Fibroblast of lung (primary cell): ENCODE data around the gene CFAP46. TPM values are rescaled to one million over a fixed set of nuclear protein-coding genes. Genes with fewer than 3 reads are reported as not detected.
A peak's percentile ranks its signal among the peaks of the same experiment; 100 is the strongest.
"Not testable (repeated sequence)": the region's sequence is repeated elsewhere in the genome, so short reads cannot be mapped to it uniquely, and the experiment has no call there.

Experiments
- DNase-seq, 2 donors: peaks; one replicate each; pipeline versions ENCODE4 v3.0.0 to v3.0.0-alpha.2; 2010; ENCODE audit warnings: low read depth in 2 of 2
- H2AFZ ChIP-seq: 2 replicates; pipeline ENCODE4 v1.5.1; 2012; ENCODE audit warnings: low read length, control low read depth, inconsistent platforms
- H3K27ac ChIP-seq: 2 replicates; pipeline ENCODE4 v1.5.1; 2011; ENCODE audit warnings: low read length, control low read depth; ENCODE audit not compliant: insufficient read depth
- H3K27me3 ChIP-seq: 2 replicates; pipeline ENCODE4 v1.5.1; 2011; ENCODE audit warnings: mild to moderate bottlenecking, low read length; ENCODE audit not compliant: control insufficient read depth, insufficient read depth
- H3K36me3 ChIP-seq: 2 replicates; pipeline ENCODE4 v1.5.1; 2011; ENCODE audit warnings: low read length; ENCODE audit not compliant: control insufficient read depth, insufficient read depth
- H3K4me1 ChIP-seq: 2 replicates; pipeline ENCODE4 v1.5.1; 2011; ENCODE audit warnings: low read length; ENCODE audit not compliant: control insufficient read depth, insufficient read depth; ENCODE audit errors: extremely low read depth
- H3K4me2 ChIP-seq: 2 replicates; pipeline ENCODE4 v1.5.1; 2011; ENCODE audit warnings: low read length, control low read depth; ENCODE audit not compliant: insufficient read depth; ENCODE audit errors: extremely low read depth
- H3K4me3 ChIP-seq, 4 experiments: fragments of 200-600 bp in 1 of 4; sonication (generic) in 1 of 4; replicated peaks in 1 of 4; 2 replicates each; pipeline ENCODE4 v1.5.1; 2011 to 2016; ENCODE audit warnings: low read length in 4 of 4, low read depth in 3 of 4, mild to moderate bottlenecking in 3 of 4, control low read depth in 2 of 4, inconsistent platforms in 1 of 4, mixed read lengths in 1 of 4; ENCODE audit not compliant: insufficient read depth in 1 of 4; ENCODE audit errors: control extremely low read depth in 1 of 4
- H3K79me2 ChIP-seq: 2 replicates; pipeline ENCODE4 v1.5.1; 2012; ENCODE audit warnings: mild to moderate bottlenecking, low read length, inconsistent platforms; ENCODE audit not compliant: control insufficient read depth, insufficient read depth
- H3K9ac ChIP-seq: 2 replicates; pipeline ENCODE4 v1.5.1; 2011; ENCODE audit warnings: mild to moderate bottlenecking, low read length, control low read depth; ENCODE audit not compliant: insufficient read depth
- H3K9me3 ChIP-seq: 2 replicates; pipeline ENCODE4 v1.5.1; 2012; ENCODE audit warnings: low read depth, low read length; ENCODE audit not compliant: control insufficient read depth, insufficient read depth
- H4K20me1 ChIP-seq: 2 replicates; pipeline ENCODE4 v1.5.1; 2011; ENCODE audit warnings: low read length; ENCODE audit not compliant: control insufficient read depth, insufficient read depth; ENCODE audit errors: extremely low read depth
- CTCF ChIP-seq, 2 donors: IDR thresholded peaks in 1 of 2; conservative IDR thresholded peaks in 1 of 2; 1 replicate in 1 of 2; 2 replicates in 1 of 2; pipeline ENCODE4 v1.5.1; 2011 to 2012; ENCODE audit warnings: low read length in 2 of 2, control low read depth in 1 of 2, inconsistent platforms in 1 of 2, low read depth in 1 of 2, mild to moderate bottlenecking in 1 of 2
- EZH2 ChIP-seq: IDR thresholded peaks from 2 replicates; pipeline ENCODE4 v1.5.1; 2012; ENCODE audit warnings: low read length, control low read depth, mild to moderate bottlenecking; ENCODE audit errors: missing control alignments
- polyA plus RNA-seq, 2 donors: library from polyadenylated mRNA; depleted of rRNA in 1 of 2; stranded (reverse) in 1 of 2; unstranded in 1 of 2; fragments of >200 nt; gene quantifications; 2 replicates each; pipeline ENCODE4 v1.2.1, GENCODE V29; 2011 to 2012; ENCODE audit warnings: missing spikeins in 1 of 2
- total RNA-seq: library from RNA; depleted of rRNA; stranded (reverse); fragments of >200 nt; gene quantifications from 2 replicates; pipeline ENCODE4 v1.2.1, GENCODE V29; 2014

CFAP46 gene
- total and polyA plus RNA-seq, 2 donors (not counting 1 experiment from before 2014, with no cell fraction given) = 0.25 to 0.66 TPM

GRCh38 chr10:132774902-132775863, 167.2 kb downstream of the CFAP46 start:
- Histone ChIP-seq H3K27ac (no peak overlapping the region), H3K4me1 (no peaks in the 10 kb centered on the region), H3K4me3 (no peak overlapping the region), H3K9ac (no peak overlapping the region), H3K4me2 (no peak overlapping the region), H4K20me1 (no peaks in the 10 kb centered on the region), H2AFZ (no peak overlapping the region), H3K27me3 (no peaks in the 10 kb centered on the region), H3K36me3 (no peaks in the 10 kb centered on the region), H3K79me2 (no peaks in the 10 kb centered on the region), H3K9me3 (no peaks in the 10 kb centered on the region)
- DNase-seq = peak; percentile 11 to 81
- TF ChIP-seq EZH2 = no peak
- TF ChIP-seq CTCF (conservative IDR thresholded peaks at IDR 0.05 in 1 of 2, IDR thresholded peaks at IDR 0.05 in 1 of 2; ENCODE audit: low read depth in 1 of 2, low read length in 2 of 2) = no peak

GRCh38 chr10:132774181-132774901, 168.0 kb downstream of the CFAP46 start:
- Histone ChIP-seq H3K4me1 (no peaks in the 10 kb centered on the region), H3K79me2 (no peaks in the 10 kb centered on the region), H3K27me3 (no peaks in the 10 kb centered on the region), H3K36me3 (no peaks in the 10 kb centered on the region), H4K20me1 (no peaks in the 10 kb centered on the region), H3K4me2 (no peak overlapping the region), H3K4me3 (no peak overlapping the region), H2AFZ (no peak overlapping the region), H3K9ac (no peak overlapping the region), H3K9me3 (no peaks in the 10 kb centered on the region), H3K27ac (no peak overlapping the region)
- TF ChIP-seq CTCF (conservative IDR thresholded peaks at IDR 0.05 in 1 of 2, IDR thresholded peaks at IDR 0.05 in 1 of 2; ENCODE audit: low read depth in 1 of 2, low read length in 2 of 2) (no peak), EZH2 (no peak)
- DNase-seq = no peak

GRCh38 chr10:132772816-132773215, 169.6 kb downstream of the CFAP46 start:
- not testable (repeated sequence) for H3K27ac ChIP-seq, H4K20me1 ChIP-seq, H3K9ac ChIP-seq, H3K4me3 ChIP-seq, H3K4me1 ChIP-seq, H3K27me3 ChIP-seq, DNase-seq, H3K36me3 ChIP-seq, H3K4me2 ChIP-seq, H3K9me3 ChIP-seq, H2AFZ ChIP-seq, H3K79me2 ChIP-seq
